Urinary bladder (tissue), 4 donors: ENCODE data around the gene SH3PXD2B. TPM values are rescaled to one million over a fixed set of nuclear protein-coding genes. Genes with fewer than 3 reads are reported as not detected.

Experiments used
- DNase-seq: peaks from one replicate; pipeline ENCODE4 v3.0.0-alpha.2; 2015; ENCODE audit errors: extremely low spot score
- H3K27ac ChIP-seq: one replicate; pipeline ENCODE4 v1.5.1; 2013; ENCODE audit warnings: low read depth, mild to moderate bottlenecking, moderate library complexity
- H3K36me3 ChIP-seq: one replicate; pipeline ENCODE4 v1.6.1; 2013; ENCODE audit warnings: mild to moderate bottlenecking, moderate library complexity; ENCODE audit not compliant: insufficient read depth
- H3K4me1 ChIP-seq: one replicate; pipeline ENCODE4 v1.6.1; 2013; ENCODE audit warnings: mild to moderate bottlenecking, moderate library complexity; ENCODE audit not compliant: insufficient read depth
- H3K4me3 ChIP-seq: one replicate; pipeline ENCODE4 v1.5.1; 2013; ENCODE audit warnings: low read depth, low read length
- WGBS: extraction: QIAGEN DNeasy Blood & Tissue Kit; methylation state at CpG from one replicate; pipeline ENCODE4 v1.1.7; 2013; 5-methylcytosine and 5-hydroxymethylcytosine counted together
- polyA plus RNA-seq: library from polyadenylated mRNA; stranded (reverse); fragments of 200-250 nt; gene quantifications from one replicate; pipeline ENCODE4 v1.2.3, GENCODE V29; 2013
- total RNA-seq: library from RNA; depleted of rRNA; stranded (reverse); fragments of >200 nt; gene quantifications from one replicate; pipeline ENCODE4 v1.2.3, GENCODE V29; 2014
- donor health status: healthy with polysubstance abuse.
- donor health status: healthy.

SH3PXD2B gene
- total and polyA plus RNA-seq, 2 donors = 24.3 to 39.4 TPM

GRCh38 chr5:172389578-172390112 lies 64.7 kb downstream of the SH3PXD2B start:
- 76% methylated on average over 2 of the region's 2 CpGs for WGBS
- no peak for DNase-seq
- Histone ChIP-seq H3K27ac (no peak overlapping the region), H3K36me3 (no peaks in the 10 kb centered on the region), H3K4me3 (no peak overlapping the region), H3K4me1 (no peaks in the 10 kb centered on the region)

GRCh38 chr5:172388246-172388733 lies 66.0 kb downstream of the SH3PXD2B start:
- Histone ChIP-seq H3K4me1 (no peaks in the 10 kb centered on the region), H3K4me3 (no peak overlapping the region), H3K36me3 (no peaks in the 10 kb centered on the region), H3K27ac (no peak overlapping the region)
- no peak for DNase-seq
- 51% methylated on average over 2 of the region's 2 CpGs for WGBS

GRCh38 chr5:172385707-172386106 lies 68.6 kb downstream of the SH3PXD2B start:
- no peaks in the 10 kb centered on the region for H3K4me1 ChIP-seq
- no peak overlapping the region for H3K4me3 ChIP-seq
- no peak overlapping the region for H3K27ac ChIP-seq
- WGBS = 57% methylated on average over 5 of the region's 5 CpGs
- no peaks in the 10 kb centered on the region for H3K36me3 ChIP-seq
- no peak for DNase-seq

- WGBS = 79% methylated on average over 5 of the region's 5 CpGs
- no peaks in the 10 kb centered on the region for H3K4me1 ChIP-seq
- no peak overlapping the region for H3K4me3 ChIP-seq
- H3K27ac ChIP-seq = no peak overlapping the region
- H3K36me3 ChIP-seq = no peaks in the 10 kb centered on the region
- no peak for DNase-seq
Measured at GRCh38 chr5:172385010-172385563, 69.2 kb downstream of the SH3PXD2B start.

GRCh38 chr5:172383191-172383802 lies 71.0 kb downstream of the SH3PXD2B start:
- WGBS = 56% methylated on average over 6 of the region's 6 CpGs
- Histone ChIP-seq H3K27ac (no peak overlapping the region), H3K36me3 (no peaks in the 10 kb centered on the region), H3K4me3 (no peak overlapping the region), H3K4me1 (no peaks in the 10 kb centered on the region)
- no peak for DNase-seq

- no peaks in the 10 kb centered on the region for H3K4me1 ChIP-seq
- H3K36me3 ChIP-seq = no peaks in the 10 kb centered on the region
- WGBS = 44% methylated on average over 21 of the region's 21 CpGs
- DNase-seq = no peak
- H3K27ac ChIP-seq = no peak overlapping the region
- H3K4me3 ChIP-seq = no peak overlapping the region
Measured at GRCh38 chr5:172380987-172381643, 73.2 kb downstream of the SH3PXD2B start.

GRCh38 chr5:172380301-172380986 lies 73.9 kb downstream of the SH3PXD2B start:
- WGBS = 62% methylated on average over 18 of the region's 18 CpGs
- DNase-seq = no peak

GRCh38 chr5:172379481-172379880 lies 74.8 kb downstream of the SH3PXD2B start:
- no peak for DNase-seq
- no peak overlapping the region for H3K27ac ChIP-seq
- H3K36me3 ChIP-seq = no peaks in the 10 kb centered on the region
- no peak overlapping the region for H3K4me3 ChIP-seq
- no peaks in the 10 kb centered on the region for H3K4me1 ChIP-seq
- WGBS = 82% methylated on average over 3 of the region's 3 CpGs

More at GRCh38 chr5:172380301-172380986, 73.9 kb downstream of the SH3PXD2B start:
- H3K4me1 ChIP-seq = no peaks in the 10 kb centered on the region
- H3K27ac ChIP-seq = no peak overlapping the region
- H3K36me3 ChIP-seq = no peaks in the 10 kb centered on the region
- no peak overlapping the region for H3K4me3 ChIP-seq

- Histone ChIP-seq H3K4me3 (no peak overlapping the region), H3K4me1 (no peaks in the 10 kb centered on the region), H3K27ac (no peak overlapping the region), H3K36me3 (no peaks in the 10 kb centered on the region)
- DNase-seq = no peak
- WGBS = 76% methylated on average over 4 of the region's 4 CpGs
Measured at GRCh38 chr5:172377856-172378255, 76.5 kb downstream of the SH3PXD2B start.

- DNase-seq = no peak
- 95% methylated on average over 3 of the region's 3 CpGs for WGBS
- no peaks in the 10 kb centered on the region for H3K4me1 ChIP-seq
- H3K4me3 ChIP-seq = no peak overlapping the region
- H3K36me3 ChIP-seq = no peaks in the 10 kb centered on the region
- no peak overlapping the region for H3K27ac ChIP-seq
Measured at GRCh38 chr5:172377438-172377837, 76.9 kb downstream of the SH3PXD2B start.

GRCh38 chr5:172374783-172375182 lies 79.5 kb downstream of the SH3PXD2B start:
- Histone ChIP-seq H3K36me3 (no peaks in the 10 kb centered on the region), H3K27ac (no peak overlapping the region), H3K4me3 (no peak overlapping the region), H3K4me1 (no peaks in the 10 kb centered on the region)
- no peak for DNase-seq
- WGBS = 98% methylated on average over 6 of the region's 6 CpGs

GRCh38 chr5:172373680-172374079 lies 80.6 kb downstream of the SH3PXD2B start:
- 95% methylated on average over 6 of the region's 6 CpGs for WGBS
- no peaks in the 10 kb centered on the region for H3K36me3 ChIP-seq
- no peak for DNase-seq
- no peak overlapping the region for H3K4me3 ChIP-seq
- H3K27ac ChIP-seq = no peak overlapping the region
- H3K4me1 ChIP-seq = no peaks in the 10 kb centered on the region

GRCh38 chr5:172371684-172372083 lies 82.6 kb downstream of the SH3PXD2B start:
- Histone ChIP-seq H3K4me1 (no peaks in the 10 kb centered on the region), H3K4me3 (no peak overlapping the region), H3K27ac (no peak overlapping the region), H3K36me3 (no peaks in the 10 kb centered on the region)
- no peak for DNase-seq
- 95% methylated on average over 7 of the region's 7 CpGs for WGBS
